ENCODE data around the gene MAST4.

DNA sequence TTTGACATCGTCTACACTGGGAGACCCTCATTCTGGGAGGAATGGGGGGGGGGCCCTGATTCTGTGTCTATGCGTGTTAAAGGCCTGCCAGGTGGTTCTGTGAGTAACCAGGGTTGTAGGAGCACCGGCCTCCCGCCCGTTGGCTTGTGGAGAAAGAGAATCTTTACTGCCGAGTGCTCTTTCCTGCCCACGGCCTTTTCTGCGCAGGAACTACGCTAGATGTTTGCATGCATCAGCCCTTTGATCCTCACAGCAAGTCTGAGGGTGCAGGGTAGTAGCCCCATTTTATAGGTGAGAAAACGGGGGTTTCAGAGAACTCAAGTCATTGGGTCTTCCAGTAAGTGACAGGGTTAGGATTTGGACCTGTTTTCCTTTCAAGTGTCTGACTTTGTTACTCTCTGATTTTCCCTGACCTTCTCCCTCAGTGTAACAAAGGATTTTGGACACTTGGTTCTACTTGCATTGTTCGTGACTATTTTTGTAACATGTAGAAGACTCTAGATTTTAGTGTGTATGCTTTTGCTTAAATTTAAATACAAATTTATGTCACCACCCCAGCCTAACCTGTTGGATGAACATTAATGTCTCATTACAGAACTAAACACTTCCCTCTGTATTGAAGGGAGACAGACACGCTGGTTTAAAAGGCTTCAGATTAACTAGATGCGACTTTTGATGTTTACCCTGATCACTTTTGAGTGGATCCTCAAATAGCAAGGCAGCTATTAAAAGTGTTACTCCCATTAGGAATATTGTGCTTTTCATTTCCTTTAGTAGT lies 22.0 kb downstream of the MAST4 start:
- TF ChIP-seq ZNF423 (tag by site-specific recombination; IDR thresholded peaks at IDR 0.05) (no peak), KLF1 (tag by site-specific recombination; IDR thresholded peaks at IDR 0.05) (no peak), ZBTB7A (tag by site-specific recombination; IDR thresholded peaks at IDR 0.05; ENCODE audit: low read depth) (no peak), YY1 (tag by site-specific recombination; IDR thresholded peaks at IDR 0.05) (no peak), ZNF670 (tag by site-specific recombination; IDR thresholded peaks at IDR 0.05; ENCODE audit: low read depth) (no peak)
- TF ChIP-seq, protein P1, sequence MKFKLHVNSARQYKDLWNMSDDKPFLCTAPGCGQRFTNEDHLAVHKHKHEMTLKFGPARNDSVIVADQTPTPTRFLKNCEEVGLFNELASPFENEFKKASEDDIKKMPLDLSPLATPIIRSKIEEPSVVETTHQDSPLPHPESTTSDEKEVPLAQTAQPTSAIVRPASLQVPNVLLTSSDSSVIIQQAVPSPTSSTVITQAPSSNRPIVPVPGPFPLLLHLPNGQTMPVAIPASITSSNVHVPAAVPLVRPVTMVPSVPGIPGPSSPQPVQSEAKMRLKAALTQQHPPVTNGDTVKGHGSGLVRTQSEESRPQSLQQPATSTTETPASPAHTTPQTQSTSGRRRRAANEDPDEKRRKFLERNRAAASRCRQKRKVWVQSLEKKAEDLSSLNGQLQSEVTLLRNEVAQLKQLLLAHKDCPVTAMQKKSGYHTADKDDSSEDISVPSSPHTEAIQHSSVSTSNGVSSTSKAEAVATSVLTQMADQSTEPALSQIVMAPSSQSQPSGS (tag by site-specific recombination; IDR thresholded peaks at IDR 0.05; ENCODE audit: low read depth) = no peak
- TF ChIP-seq, protein P2, sequence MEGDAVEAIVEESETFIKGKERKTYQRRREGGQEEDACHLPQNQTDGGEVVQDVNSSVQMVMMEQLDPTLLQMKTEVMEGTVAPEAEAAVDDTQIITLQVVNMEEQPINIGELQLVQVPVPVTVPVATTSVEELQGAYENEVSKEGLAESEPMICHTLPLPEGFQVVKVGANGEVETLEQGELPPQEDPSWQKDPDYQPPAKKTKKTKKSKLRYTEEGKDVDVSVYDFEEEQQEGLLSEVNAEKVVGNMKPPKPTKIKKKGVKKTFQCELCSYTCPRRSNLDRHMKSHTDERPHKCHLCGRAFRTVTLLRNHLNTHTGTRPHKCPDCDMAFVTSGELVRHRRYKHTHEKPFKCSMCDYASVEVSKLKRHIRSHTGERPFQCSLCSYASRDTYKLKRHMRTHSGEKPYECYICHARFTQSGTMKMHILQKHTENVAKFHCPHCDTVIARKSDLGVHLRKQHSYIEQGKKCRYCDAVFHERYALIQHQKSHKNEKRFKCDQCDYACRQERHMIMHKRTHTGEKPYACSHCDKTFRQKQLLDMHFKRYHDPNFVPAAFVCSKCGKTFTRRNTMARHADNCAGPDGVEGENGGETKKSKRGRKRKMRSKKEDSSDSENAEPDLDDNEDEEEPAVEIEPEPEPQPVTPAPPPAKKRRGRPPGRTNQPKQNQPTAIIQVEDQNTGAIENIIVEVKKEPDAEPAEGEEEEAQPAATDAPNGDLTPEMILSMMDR (tag by site-specific recombination; IDR thresholded peaks at IDR 0.05) = no peak
- TF ChIP-seq, protein P3, sequence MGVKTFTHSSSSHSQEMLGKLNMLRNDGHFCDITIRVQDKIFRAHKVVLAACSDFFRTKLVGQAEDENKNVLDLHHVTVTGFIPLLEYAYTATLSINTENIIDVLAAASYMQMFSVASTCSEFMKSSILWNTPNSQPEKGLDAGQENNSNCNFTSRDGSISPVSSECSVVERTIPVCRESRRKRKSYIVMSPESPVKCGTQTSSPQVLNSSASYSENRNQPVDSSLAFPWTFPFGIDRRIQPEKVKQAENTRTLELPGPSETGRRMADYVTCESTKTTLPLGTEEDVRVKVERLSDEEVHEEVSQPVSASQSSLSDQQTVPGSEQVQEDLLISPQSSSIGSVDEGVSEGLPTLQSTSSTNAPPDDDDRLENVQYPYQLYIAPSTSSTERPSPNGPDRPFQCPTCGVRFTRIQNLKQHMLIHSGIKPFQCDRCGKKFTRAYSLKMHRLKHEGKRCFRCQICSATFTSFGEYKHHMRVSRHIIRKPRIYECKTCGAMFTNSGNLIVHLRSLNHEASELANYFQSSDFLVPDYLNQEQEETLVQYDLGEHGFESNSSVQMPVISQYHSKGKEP (tag by site-specific recombination; IDR thresholded peaks at IDR 0.05) = no peak
